KOPT-K1 (cell line): ENCODE results near the gene LTA.

Experiments
- H3K27ac ChIP-seq: fragments of 200-600 bp; sonication (generic); 2 replicates; pipeline ENCODE4 v1.5.1; 2016; ENCODE audit warnings: antibody characterized with exemption, mild to moderate bottlenecking, low read depth, low read length; ENCODE audit not compliant: poor library complexity, severe bottlenecking
- H3K36me3 ChIP-seq: fragments of 200-600 bp; sonication (generic); 2 replicates; pipeline ENCODE4 v1.5.1; 2017; ENCODE audit warnings: antibody characterized with exemption, mild to moderate bottlenecking, low read length, moderate library complexity; ENCODE audit not compliant: insufficient read depth
- H3K9me3 ChIP-seq: fragments of 200-600 bp; sonication (generic); 2 replicates; pipeline ENCODE4 v1.5.1; 2017; ENCODE audit warnings: antibody characterized with exemption, low read length, mild to moderate bottlenecking; ENCODE audit not compliant: insufficient read depth, poor library complexity, severe bottlenecking

The LTA gene

GRCh38 chr6:31619805-31620585 lies 47.9 kb downstream of the LTA start:
- H3K9me3 ChIP-seq, result no peaks in the 10 kb centered on the region
- peak overlapping the region; percentile 99 for H3K27ac ChIP-seq
- H3K36me3 ChIP-seq, result peaks cover 43% of the 10 kb centered on the region

- Histone ChIP-seq H3K36me3 (peaks cover 50% of the 10 kb centered on the region), H3K27ac (peak within 1 kb of the TSS; percentile 99), H3K9me3 (no peaks in the 10 kb centered on the region)
Measured at GRCh38 chr6:31620586-31621319, 48.7 kb downstream of the LTA start, which contains the start of gene PRRC2A. Gene PRRC2A, plus strand, starts transcription at chr6:31620715. Its CDS starts 2,075 bp downstream, at chr6:31622790.

- H3K9me3 ChIP-seq, result no peaks in the 10 kb centered on the region
- H3K36me3 ChIP-seq, result peaks cover 57% of the 10 kb centered on the region
- peak overlapping the region; percentile 99 for H3K27ac ChIP-seq
Measured at GRCh38 chr6:31621320-31621939, 49.3 kb downstream of the LTA start.

GRCh38 chr6:31621991-31622390 lies 49.9 kb downstream of the LTA start:
- peaks cover 58% of the 10 kb centered on the region for H3K36me3 ChIP-seq
- peak overlapping the region; percentile 99 for H3K27ac ChIP-seq
- no peaks in the 10 kb centered on the region for H3K9me3 ChIP-seq

GRCh38 chr6:31622684-31623091 lies 50.6 kb downstream of the LTA start:
- Histone ChIP-seq H3K27ac (peak overlapping the region; percentile 99), H3K36me3 (peaks cover 62% of the 10 kb centered on the region), H3K9me3 (no peaks in the 10 kb centered on the region)
